ENCODE measurements around the gene CCDC117. TPM values are rescaled to one million over a fixed set of nuclear protein-coding genes. Genes with fewer than 3 reads are reported as not detected.

The CCDC117 gene
- total RNA-seq, 1 donor from 2014 or later, result 36.5 TPM

- Mint-ChIP-seq H3K9me3 (no peaks in the 10 kb centered on the region), H3K4me3 (no peak overlapping the region), H3K27ac (ENCODE audit: unreplicated experiment) (no peak overlapping the region), H3K4me1 (no peaks in the 10 kb centered on the region), H3K27me3 (ENCODE audit: low read depth) (peaks cover under 1% of the 10 kb centered on the region), H3K36me3 (ENCODE audit: low read depth) (no peaks in the 10 kb centered on the region)
- TF ChIP-seq CTCF (conservative IDR thresholded peaks at IDR 0.05), result no peak
- no peak for DNase-seq (ENCODE audit: low read depth, low spot score)
These were observed 5.9 kb upstream of the CCDC117 start for GRCh38 chr22:28766628-28767027.

GRCh38 chr22:28768701-28769393, 3.6 kb upstream of the CCDC117 start:
- no peak overlapping the region for H3K4me3 Mint-ChIP-seq
- no peak overlapping the region for H3K27ac Mint-ChIP-seq (ENCODE audit: unreplicated experiment)

GRCh38 chr22:28769394-28770085, 3.0 kb upstream of the CCDC117 start:
- Mint-ChIP-seq H3K4me3 (peak overlapping the region; percentile 41), H3K27me3 (ENCODE audit: low read depth) (no peaks in the 10 kb centered on the region), H3K36me3 (ENCODE audit: low read depth) (peaks cover 5% of the 10 kb centered on the region), H3K4me1 (peaks cover 12% of the 10 kb centered on the region), H3K9me3 (peaks cover 2% of the 10 kb centered on the region), H3K27ac (ENCODE audit: unreplicated experiment) (no peak overlapping the region)
- TF ChIP-seq CTCF (conservative IDR thresholded peaks at IDR 0.05), result no peak
- no peak for DNase-seq (ENCODE audit: low read depth, low spot score)

More at GRCh38 chr22:28768701-28769393, 3.6 kb upstream of the CCDC117 start:
- no peak for TF ChIP-seq CTCF (conservative IDR thresholded peaks at IDR 0.05)
- Mint-ChIP-seq H3K4me1 (peaks cover 10% of the 10 kb centered on the region), H3K36me3 (ENCODE audit: low read depth) (peaks cover 4% of the 10 kb centered on the region), H3K27me3 (ENCODE audit: low read depth) (no peaks in the 10 kb centered on the region), H3K9me3 (peaks cover 2% of the 10 kb centered on the region)
- no peak for DNase-seq (ENCODE audit: low read depth, low spot score)

- no peak for TF ChIP-seq CTCF (conservative IDR thresholded peaks at IDR 0.05)
- peaks cover 2% of the 10 kb centered on the region for H3K9me3 Mint-ChIP-seq
- H3K36me3 Mint-ChIP-seq (ENCODE audit: low read depth), result peaks cover 13% of the 10 kb centered on the region
- peak overlapping the region; percentile 38 for H3K4me3 Mint-ChIP-seq
- peaks cover 16% of the 10 kb centered on the region for H3K4me1 Mint-ChIP-seq
- H3K27ac Mint-ChIP-seq (ENCODE audit: unreplicated experiment), result no peak overlapping the region
- H3K27me3 Mint-ChIP-seq (ENCODE audit: low read depth), result no peaks in the 10 kb centered on the region
- DNase-seq (ENCODE audit: low read depth, low spot score), result no peak
These were observed 1.2 kb upstream of the CCDC117 start for GRCh38 chr22:28771195-28771791.

GRCh38 chr22:28773461-28773867, 969 bp downstream of the CCDC117 start:
- no peak for TF ChIP-seq CTCF (conservative IDR thresholded peaks at IDR 0.05)
- Mint-ChIP-seq H3K27me3 (ENCODE audit: low read depth) (no peaks in the 10 kb centered on the region), H3K27ac (ENCODE audit: unreplicated experiment) (peak overlapping the region; percentile 91)

More at GRCh38 chr22:28773461-28773867, 969 bp downstream of the CCDC117 start:
- no peak for DNase-seq (ENCODE audit: low read depth, low spot score)
- Mint-ChIP-seq H3K4me1 (peaks cover 16% of the 10 kb centered on the region), H3K4me3 (peak overlapping the region; percentile 91), H3K36me3 (ENCODE audit: low read depth) (peaks cover 13% of the 10 kb centered on the region), H3K9me3 (peaks cover 2% of the 10 kb centered on the region)
